Measurements from ENCODE around the gene GIMAP4.
"Not testable (repeated sequence)": the region's sequence is repeated elsewhere in the genome, so short reads cannot be mapped to it uniquely, and the experiment has no call there.

Gene GIMAP4

GRCh38 chr7:150567169-150567568, at the start of gene GIMAP4:
Gene GIMAP4, plus strand, starts transcription at chr7:150567390. Its CDS starts 2,512 bp downstream, at chr7:150569902.
- peaks cover 7% of the 10 kb centered on the region; the same call in 1 of the 2 replicates for H3K4me1 ChIP-seq (ENCODE audit: insufficient read depth, low read length)
- no peak within 1 kb of the TSS for H3K9ac ChIP-seq (ENCODE audit: low read depth, low read length)
- no peaks in the 10 kb centered on the region for H3K9me3 ChIP-seq (ENCODE audit: control insufficient read depth, insufficient read depth, low read length)
- H3K36me3 ChIP-seq (ENCODE audit: insufficient read depth, low read length) = no peaks in the 10 kb centered on the region

- H3K9me3 ChIP-seq (ENCODE audit: control insufficient read depth, insufficient read depth, low read length) = no peaks in the 10 kb centered on the region
- no peaks in the 10 kb centered on the region for H3K4me1 ChIP-seq (ENCODE audit: insufficient read depth, low read length)
- H3K36me3 ChIP-seq (ENCODE audit: insufficient read depth, low read length) = no peaks in the 10 kb centered on the region
- no peak overlapping the region for H3K9ac ChIP-seq (ENCODE audit: low read depth, low read length)
Measured at GRCh38 chr7:150519310-150519709, 47.9 kb upstream of the GIMAP4 start.

- Histone ChIP-seq H3K9ac (ENCODE audit: low read depth, low read length) (no peak overlapping the region), H3K36me3 (ENCODE audit: insufficient read depth, low read length) (no peaks in the 10 kb centered on the region), H3K9me3 (ENCODE audit: control insufficient read depth, insufficient read depth, low read length) (no peaks in the 10 kb centered on the region), H3K4me1 (ENCODE audit: insufficient read depth, low read length) (no peaks in the 10 kb centered on the region)
Measured at GRCh38 chr7:150520145-150520544, 47.0 kb upstream of the GIMAP4 start.

- not testable (repeated sequence) for H3K36me3 ChIP-seq (ENCODE audit: insufficient read depth, low read length); H3K9ac ChIP-seq (ENCODE audit: low read depth, low read length); H3K9me3 ChIP-seq (ENCODE audit: control insufficient read depth, insufficient read depth, low read length); H3K4me1 ChIP-seq (ENCODE audit: insufficient read depth, low read length)
Measured at GRCh38 chr7:150522931-150523330, 44.3 kb upstream of the GIMAP4 start.

- Histone ChIP-seq H3K9me3 (ENCODE audit: control insufficient read depth, insufficient read depth, low read length) (no peaks in the 10 kb centered on the region), H3K4me1 (ENCODE audit: insufficient read depth, low read length) (no peaks in the 10 kb centered on the region), H3K36me3 (ENCODE audit: insufficient read depth, low read length) (no peaks in the 10 kb centered on the region), H3K9ac (ENCODE audit: low read depth, low read length) (no peak overlapping the region)
Measured at GRCh38 chr7:150524018-150524417, 43.2 kb upstream of the GIMAP4 start.

- H3K9ac ChIP-seq (ENCODE audit: low read depth, low read length) = no peak overlapping the region
- no peaks in the 10 kb centered on the region for H3K4me1 ChIP-seq (ENCODE audit: insufficient read depth, low read length)
- no peaks in the 10 kb centered on the region for H3K9me3 ChIP-seq (ENCODE audit: control insufficient read depth, insufficient read depth, low read length)
- no peaks in the 10 kb centered on the region for H3K36me3 ChIP-seq (ENCODE audit: insufficient read depth, low read length)
Measured at GRCh38 chr7:150531704-150532103, 35.5 kb upstream of the GIMAP4 start.

- no peaks in the 10 kb centered on the region for H3K4me1 ChIP-seq (ENCODE audit: insufficient read depth, low read length)
- H3K36me3 ChIP-seq (ENCODE audit: insufficient read depth, low read length) = no peaks in the 10 kb centered on the region
- H3K9me3 ChIP-seq (ENCODE audit: control insufficient read depth, insufficient read depth, low read length) = peaks cover 3% of the 10 kb centered on the region; the same call in 1 of the 2 replicates
Measured at GRCh38 chr7:150538259-150538658, 28.9 kb upstream of the GIMAP4 start.

GRCh38 chr7:150553163-150553562, 14.0 kb upstream of the GIMAP4 start:
- no peaks in the 10 kb centered on the region for H3K9me3 ChIP-seq (ENCODE audit: control insufficient read depth, insufficient read depth, low read length)
- no peaks in the 10 kb centered on the region for H3K36me3 ChIP-seq (ENCODE audit: insufficient read depth, low read length)
- H3K9ac ChIP-seq (ENCODE audit: low read depth, low read length) = no peak overlapping the region
- no peaks in the 10 kb centered on the region for H3K4me1 ChIP-seq (ENCODE audit: insufficient read depth, low read length)

More at GRCh38 chr7:150538259-150538658, 28.9 kb upstream of the GIMAP4 start:
- H3K9ac ChIP-seq (ENCODE audit: low read depth, low read length) = no peak overlapping the region

- Histone ChIP-seq H3K9ac (ENCODE audit: low read depth, low read length) (no peak overlapping the region), H3K9me3 (ENCODE audit: control insufficient read depth, insufficient read depth, low read length) (peaks cover 5% of the 10 kb centered on the region; the same call in 1 of the 2 replicates), H3K4me1 (ENCODE audit: insufficient read depth, low read length) (no peaks in the 10 kb centered on the region), H3K36me3 (ENCODE audit: insufficient read depth, low read length) (no peaks in the 10 kb centered on the region)
Measured at GRCh38 chr7:150556521-150557138, 10.6 kb upstream of the GIMAP4 start.

- Histone ChIP-seq H3K9ac (ENCODE audit: low read depth, low read length) (no peak overlapping the region), H3K9me3 (ENCODE audit: control insufficient read depth, insufficient read depth, low read length) (peaks cover 5% of the 10 kb centered on the region; the same call in 1 of the 2 replicates), H3K36me3 (ENCODE audit: insufficient read depth, low read length) (no peaks in the 10 kb centered on the region), H3K4me1 (ENCODE audit: insufficient read depth, low read length) (no peaks in the 10 kb centered on the region)
Measured at GRCh38 chr7:150560486-150560885, 6.7 kb upstream of the GIMAP4 start.

- H3K9me3 ChIP-seq (ENCODE audit: control insufficient read depth, insufficient read depth, low read length) = peaks cover 5% of the 10 kb centered on the region; the same call in 1 of the 2 replicates
- no peaks in the 10 kb centered on the region for H3K36me3 ChIP-seq (ENCODE audit: insufficient read depth, low read length)
- H3K4me1 ChIP-seq (ENCODE audit: insufficient read depth, low read length) = peaks cover 7% of the 10 kb centered on the region; the same call in 1 of the 2 replicates
- H3K9ac ChIP-seq (ENCODE audit: low read depth, low read length) = no peak overlapping the region
Measured at GRCh38 chr7:150562919-150563318, 4.3 kb upstream of the GIMAP4 start.

GRCh38 chr7:150564006-150564405, 3.2 kb upstream of the GIMAP4 start:
- peaks cover 7% of the 10 kb centered on the region; the same call in 1 of the 2 replicates for H3K4me1 ChIP-seq (ENCODE audit: insufficient read depth, low read length)

GRCh38 chr7:150564566-150564965, 2.6 kb upstream of the GIMAP4 start:
- no peaks in the 10 kb centered on the region for H3K36me3 ChIP-seq (ENCODE audit: insufficient read depth, low read length)
- H3K9ac ChIP-seq (ENCODE audit: low read depth, low read length) = no peak overlapping the region
- peaks cover 7% of the 10 kb centered on the region; the same call in 1 of the 2 replicates for H3K4me1 ChIP-seq (ENCODE audit: insufficient read depth, low read length)
- peaks cover 5% of the 10 kb centered on the region; the same call in 1 of the 2 replicates for H3K9me3 ChIP-seq (ENCODE audit: control insufficient read depth, insufficient read depth, low read length)

More at GRCh38 chr7:150564006-150564405, 3.2 kb upstream of the GIMAP4 start:
- Histone ChIP-seq H3K9ac (ENCODE audit: low read depth, low read length) (no peak overlapping the region), H3K9me3 (ENCODE audit: control insufficient read depth, insufficient read depth, low read length) (peaks cover 5% of the 10 kb centered on the region; the same call in 1 of the 2 replicates), H3K36me3 (ENCODE audit: insufficient read depth, low read length) (no peaks in the 10 kb centered on the region)

GRCh38 chr7:150565239-150565638, 2.0 kb upstream of the GIMAP4 start:
- Histone ChIP-seq H3K4me1 (ENCODE audit: insufficient read depth, low read length) (peaks cover 7% of the 10 kb centered on the region; the same call in 1 of the 2 replicates), H3K36me3 (ENCODE audit: insufficient read depth, low read length) (no peaks in the 10 kb centered on the region), H3K9me3 (ENCODE audit: control insufficient read depth, insufficient read depth, low read length) (peaks cover 4% of the 10 kb centered on the region; the same call in 1 of the 2 replicates), H3K9ac (ENCODE audit: low read depth, low read length) (no peak overlapping the region)

- Histone ChIP-seq H3K36me3 (ENCODE audit: insufficient read depth, low read length) (no peaks in the 10 kb centered on the region), H3K9ac (ENCODE audit: low read depth, low read length) (no peak overlapping the region), H3K4me1 (ENCODE audit: insufficient read depth, low read length) (peaks cover 7% of the 10 kb centered on the region; the same call in 1 of the 2 replicates), H3K9me3 (ENCODE audit: control insufficient read depth, insufficient read depth, low read length) (no peaks in the 10 kb centered on the region)
Measured at GRCh38 chr7:150566123-150566522, 1.1 kb upstream of the GIMAP4 start.
